ENCODE measurements around the gene RBKS. TPM values are rescaled to one million over a fixed set of nuclear protein-coding genes. Genes with fewer than 3 reads are reported as not detected.

The RBKS gene
- total RNA-seq, 1 experiment from 2014 or later, result 0.54 TPM

GRCh38 chr2:27891673-27892105 is 1.5 kb upstream of the RBKS start:
- no TSS peak for BruUV-seq (replicated peaks)
- DNase-seq (ENCODE audit: low spot score), result no peak
- H3K4me3 ChIP-seq (ENCODE audit: low read depth, low read length, poor library complexity, severe bottlenecking), result no peak overlapping the region
- ChIA-PET POLR2A (ENCODE audit: low non-redundant PET) (no interaction called here), CTCF (no interaction called here)
- no peak overlapping the region for H3K27ac ChIP-seq (ENCODE audit: low read depth, low read length, poor library complexity, severe bottlenecking)
- no peaks in the 10 kb centered on the region for H3K9me3 ChIP-seq (ENCODE audit: low read depth, low read length, poor library complexity, severe bottlenecking)
- TF ChIP-seq CTCF (conservative IDR thresholded peaks at IDR 0.05; ENCODE audit: low read depth, low read length) (no peak), EZH2 (IDR thresholded peaks at IDR 0.05; ENCODE audit: borderline replicate concordance, low read depth, low read length, poor library complexity, severe bottlenecking) (no peak)
- intact Hi-C loops (cut with micrococcal nuclease; ENCODE audit: unreplicated experiment), result loop anchor here (5.0 kb wide), 1 partner anchor 501 kb away; the partner anchor contains the start of gene FOSL2
- H3K36me3 ChIP-seq (ENCODE audit: insufficient read depth, low read length, poor library complexity, severe bottlenecking), result no peaks in the 10 kb centered on the region
- peaks cover 4% of the 10 kb centered on the region for H3K4me1 ChIP-seq (ENCODE audit: insufficient read depth, low read length, poor library complexity, severe bottlenecking)
- H3K27me3 ChIP-seq (replicated peaks; ENCODE audit: insufficient read depth, low read depth, low read length, poor library complexity), result no peaks in the 10 kb centered on the region

DNA sequence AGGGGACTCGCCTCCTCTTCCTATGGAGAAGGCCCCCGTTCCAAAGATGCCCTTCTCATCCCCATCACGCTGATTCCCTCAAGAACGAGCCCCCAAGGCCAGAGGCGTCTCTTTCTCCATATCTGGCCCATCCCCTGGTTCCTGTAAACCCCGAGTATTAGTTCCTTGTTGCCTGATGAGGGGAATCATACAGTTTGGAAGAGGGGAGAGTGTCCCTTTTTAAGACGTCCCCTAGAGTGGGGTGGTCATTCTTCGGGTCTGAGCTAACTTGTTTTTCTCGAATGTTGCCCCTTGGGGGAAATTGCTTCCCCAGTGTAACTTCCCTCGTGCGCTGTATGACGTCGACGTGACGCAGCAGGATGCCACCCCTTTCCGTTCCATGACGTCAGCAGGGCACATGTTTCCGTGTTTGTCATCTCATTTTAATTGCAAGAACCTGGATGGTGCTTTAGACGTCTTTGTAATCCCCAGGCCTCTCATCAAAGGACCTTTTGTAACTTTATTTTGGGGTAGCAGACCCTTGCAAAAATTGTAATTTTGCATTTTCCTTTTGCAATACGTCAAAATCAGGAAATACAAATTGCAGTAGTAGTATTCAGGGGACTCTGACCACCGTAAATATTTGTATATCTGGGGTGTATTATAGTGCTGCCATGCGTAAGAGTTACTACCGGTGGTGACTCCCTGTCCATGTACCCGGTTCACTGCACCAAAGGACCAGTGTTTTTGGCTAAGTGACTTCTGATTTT is 911 bp upstream of the RBKS start:
- TF ChIP-seq EZH2 (IDR thresholded peaks at IDR 0.05; ENCODE audit: borderline replicate concordance, low read depth, low read length, poor library complexity, severe bottlenecking) (no peak), CTCF (conservative IDR thresholded peaks at IDR 0.05; ENCODE audit: low read depth, low read length) (no peak)
- POLR2A ChIA-PET (ENCODE audit: low non-redundant PET), result no interaction called here
- peak overlapping the region; percentile 75 for H3K27ac ChIP-seq (ENCODE audit: low read depth, low read length, poor library complexity, severe bottlenecking)
- H3K27me3 ChIP-seq (replicated peaks; ENCODE audit: insufficient read depth, low read depth, low read length, poor library complexity), result no peaks in the 10 kb centered on the region
- no peaks in the 10 kb centered on the region for H3K36me3 ChIP-seq (ENCODE audit: insufficient read depth, low read length, poor library complexity, severe bottlenecking)
- DNase-seq (ENCODE audit: low spot score), result peak; percentile 78
- CTCF ChIA-PET, result no interaction called here
- peaks cover 4% of the 10 kb centered on the region for H3K4me1 ChIP-seq (ENCODE audit: insufficient read depth, low read length, poor library complexity, severe bottlenecking)
- intact Hi-C loops (cut with micrococcal nuclease; ENCODE audit: unreplicated experiment), result loop anchor here (5.0 kb wide), 1 partner anchor 501 kb away; the partner anchor contains the start of gene FOSL2
- TSS peak; percentile 52 for BruUV-seq (replicated peaks)
- H3K9me3 ChIP-seq (ENCODE audit: low read depth, low read length, poor library complexity, severe bottlenecking), result no peaks in the 10 kb centered on the region
- peak overlapping the region; percentile 63 for H3K4me3 ChIP-seq (ENCODE audit: low read depth, low read length, poor library complexity, severe bottlenecking)

DNA sequence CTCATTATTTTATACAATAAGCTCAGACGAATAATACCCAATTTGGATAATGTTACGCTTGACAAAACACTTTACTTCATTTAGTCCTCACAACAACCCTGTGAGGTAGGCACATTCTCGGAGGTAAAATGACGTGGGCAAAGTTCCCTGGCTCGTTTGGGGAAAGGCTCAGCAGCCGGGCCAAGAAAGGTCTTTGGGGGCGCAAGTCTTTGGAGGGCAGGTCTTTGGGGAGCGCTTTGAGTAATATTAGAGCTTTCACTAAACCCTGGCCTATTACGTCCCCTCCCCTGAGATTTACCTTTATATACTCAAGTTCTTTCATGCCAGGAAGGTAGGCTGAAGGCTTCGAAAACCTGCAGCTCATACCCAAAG is 427 bp downstream of the RBKS start:
- ChIA-PET POLR2A (ENCODE audit: low non-redundant PET) (no interaction called here), CTCF (no interaction called here)
- TSS peak; percentile 61 for BruUV-seq (replicated peaks)
- no peaks in the 10 kb centered on the region for H3K9me3 ChIP-seq (ENCODE audit: low read depth, low read length, poor library complexity, severe bottlenecking)
- DNase-seq (ENCODE audit: low spot score), result no peak
- H3K36me3 ChIP-seq (ENCODE audit: insufficient read depth, low read length, poor library complexity, severe bottlenecking), result no peaks in the 10 kb centered on the region
- H3K4me1 ChIP-seq (ENCODE audit: insufficient read depth, low read length, poor library complexity, severe bottlenecking), result peaks cover 11% of the 10 kb centered on the region
- no peaks in the 10 kb centered on the region for H3K27me3 ChIP-seq (replicated peaks; ENCODE audit: insufficient read depth, low read depth, low read length, poor library complexity)
- intact Hi-C loops (cut with micrococcal nuclease; ENCODE audit: unreplicated experiment), result loop anchor here (5.0 to 10.0 kb wide), 2 partner anchors 115 to 503 kb away; partner anchors contain the start of genes FOSL2 and MRPL33
- H3K4me3 ChIP-seq (ENCODE audit: low read depth, low read length, poor library complexity, severe bottlenecking), result peak overlapping the region; percentile 63
- H3K27ac ChIP-seq (ENCODE audit: low read depth, low read length, poor library complexity, severe bottlenecking), result peak overlapping the region; percentile 75
- TF ChIP-seq CTCF (conservative IDR thresholded peaks at IDR 0.05; ENCODE audit: low read depth, low read length), result no peak
- TF ChIP-seq EZH2 (IDR thresholded peaks at IDR 0.05; ENCODE audit: borderline replicate concordance, low read depth, low read length, poor library complexity, severe bottlenecking), result no peak

All from A673 (cell line).